HG03135 (cell line): ENCODE data around the gene POLR2A.

Experiments used
- ATAC-seq: cut with Tn5 transposase; IDR thresholded peaks from one replicate; pipeline ENCODE4 v1.9.1; 2021; ENCODE audit warnings: mild to moderate bottlenecking, moderate library complexity; ENCODE audit not compliant: unreplicated experiment

POLR2A gene

GRCh38 chr17:7502171-7502847 is 18.1 kb downstream of the POLR2A start:
- no peak for ATAC-seq

GRCh38 chr17:7502987-7503386 is 18.8 kb downstream of the POLR2A start:
- ATAC-seq: no peak

- no peak for ATAC-seq
These were observed 19.4 kb downstream of the POLR2A start for GRCh38 chr17:7503521-7503920.

GRCh38 chr17:7508145-7508544 is 24.0 kb downstream of the POLR2A start:
- no peak for ATAC-seq

- no peak for ATAC-seq
These were observed 24.7 kb downstream of the POLR2A start for GRCh38 chr17:7508846-7509245.

GRCh38 chr17:7509937-7510336 is 25.8 kb downstream of the POLR2A start:
- no peak for ATAC-seq

GRCh38 chr17:7511108-7511507 is 26.9 kb downstream of the POLR2A start:
- ATAC-seq: no peak

- ATAC-seq: no peak
These were observed 27.9 kb downstream of the POLR2A start for GRCh38 chr17:7512105-7512504.

- ATAC-seq: no peak
These were observed 28.8 kb downstream of the POLR2A start for GRCh38 chr17:7512824-7513540.

GRCh38 chr17:7513850-7514419 is 29.8 kb downstream of the POLR2A start:
- no peak for ATAC-seq

- no peak for ATAC-seq
These were observed 31.9 kb downstream of the POLR2A start for GRCh38 chr17:7515911-7516610.

GRCh38 chr17:7523033-7523432 is 38.9 kb downstream of the POLR2A start:
- no peak for ATAC-seq

- ATAC-seq: no peak
These were observed 44.7 kb downstream of the POLR2A start for GRCh38 chr17:7528842-7529241.

- ATAC-seq: no peak
These were observed 46.1 kb downstream of the POLR2A start for GRCh38 chr17:7530023-7530900.

- ATAC-seq: no peak
These were observed 53.9 kb downstream of the POLR2A start for GRCh38 chr17:7538050-7538449.

- no peak for ATAC-seq
These were observed 54.9 kb downstream of the POLR2A start for GRCh38 chr17:7538891-7539545.

- ATAC-seq: no peak
These were observed 57.0 kb downstream of the POLR2A start for GRCh38 chr17:7541074-7541621.

GRCh38 chr17:7544911-7545310 is 60.7 kb downstream of the POLR2A start:
- ATAC-seq: no peak

GRCh38 chr17:7548585-7549400 is 64.6 kb downstream of the POLR2A start, which contains the start of gene TNFSF12:
Gene TNFSF12, plus strand, starts transcription at chr17:7549058. Its CDS starts 96 bp downstream, at chr17:7549154.
- no peak for ATAC-seq
